H9 (cell line): ENCODE data around the gene CEP170B. TPM values are rescaled to one million over a fixed set of nuclear protein-coding genes. Genes with fewer than 3 reads are reported as not detected.

Experiments
- DNase-seq: peaks from one replicate; pipeline ENCODE4 v3.0.0-alpha.2; 2017
- H2AFZ ChIP-seq: one replicate; pipeline ENCODE4 v1.6.1; 2013; ENCODE audit warnings: mild to moderate bottlenecking, low read length, control low read depth, moderate library complexity
- H2AK5ac ChIP-seq: 2 replicates; pipeline ENCODE4 v1.6.1; 2013; ENCODE audit warnings: low read length, control low read depth, mixed read lengths; ENCODE audit not compliant: insufficient read length
- H2BK120ac ChIP-seq: one replicate; pipeline ENCODE4 v1.6.1; 2013; ENCODE audit warnings: low read depth, mild to moderate bottlenecking, low read length, control low read depth, inconsistent platforms; ENCODE audit not compliant: poor library complexity, severe bottlenecking
- H2BK12ac ChIP-seq: 2 replicates; pipeline ENCODE4 v1.6.1; 2013; ENCODE audit warnings: low read length, control low read depth, mixed read lengths, low read depth; ENCODE audit not compliant: insufficient read length
- H2BK15ac ChIP-seq: 2 replicates; pipeline ENCODE4 v1.6.1; 2013; ENCODE audit warnings: low read depth, low read length, control low read depth
- H2BK20ac ChIP-seq: one replicate; pipeline ENCODE4 v1.6.1; 2013; ENCODE audit warnings: low read depth, mild to moderate bottlenecking, low read length, control low read depth, inconsistent platforms; ENCODE audit not compliant: poor library complexity, severe bottlenecking
- H2BK5ac ChIP-seq: 2 replicates; pipeline ENCODE4 v1.6.1; 2013; ENCODE audit warnings: low read length, control low read depth, mixed read lengths; ENCODE audit not compliant: insufficient read length
- H3K14ac ChIP-seq: 2 replicates; pipeline ENCODE4 v1.6.1; 2013; ENCODE audit warnings: low read length, control low read depth; ENCODE audit not compliant: insufficient read depth
- H3K18ac ChIP-seq: 2 replicates; pipeline ENCODE4 v1.6.1; 2013; ENCODE audit warnings: low read depth, mild to moderate bottlenecking, mixed read lengths, low read length, control low read depth; ENCODE audit not compliant: insufficient read length
- H3K23ac ChIP-seq: 2 replicates; pipeline ENCODE4 v1.6.1; 2013; ENCODE audit warnings: low read length, control low read depth, mixed read lengths, low read depth; ENCODE audit not compliant: insufficient read length
- H3K23me2 ChIP-seq: 2 replicates; pipeline ENCODE4 v1.6.1; 2013; ENCODE audit warnings: low read depth, mild to moderate bottlenecking, mixed read lengths, low read length, control low read depth; ENCODE audit not compliant: insufficient read length, poor library complexity, severe bottlenecking
- H3K27ac ChIP-seq: 2 replicates; pipeline ENCODE4 v1.5.1; 2013; ENCODE audit warnings: low read length, control low read depth, mixed read lengths, low read depth; ENCODE audit not compliant: insufficient read length
- H3K27me3 ChIP-seq: 2 replicates; pipeline ENCODE4 v1.6.1; 2013; ENCODE audit warnings: low read length, control low read depth, inconsistent platforms; ENCODE audit not compliant: insufficient read depth
- H3K4ac ChIP-seq: 2 replicates; pipeline ENCODE4 v1.6.1; 2013; ENCODE audit warnings: low read depth, mild to moderate bottlenecking, control low read depth, inconsistent platforms, low read length, moderate library complexity
- H3K4me1 ChIP-seq: 2 replicates; pipeline ENCODE4 v1.6.1; 2013; ENCODE audit warnings: low read length, control low read depth, inconsistent platforms; ENCODE audit not compliant: insufficient read depth
- H3K4me2 ChIP-seq: 2 replicates; pipeline ENCODE4 v1.6.1; 2013; ENCODE audit warnings: low read length, control low read depth, mixed read lengths; ENCODE audit not compliant: insufficient read length, insufficient read depth
- H3K56ac ChIP-seq: 2 replicates; pipeline ENCODE4 v1.6.1; 2013; ENCODE audit warnings: low read depth, mild to moderate bottlenecking, mixed read lengths, low read length, control low read depth; ENCODE audit not compliant: insufficient read length
- H3K79me1 ChIP-seq: 2 replicates; pipeline ENCODE4 v1.6.1; 2013; ENCODE audit warnings: low read depth, mild to moderate bottlenecking, moderate library complexity, low read length, control low read depth, inconsistent platforms; ENCODE audit not compliant: insufficient read depth, poor library complexity, severe bottlenecking
- H3K79me2 ChIP-seq: 2 replicates; pipeline ENCODE4 v1.6.1; 2013; ENCODE audit warnings: low read length, control low read depth, inconsistent platforms; ENCODE audit not compliant: insufficient read depth
- H3K9ac ChIP-seq: 2 replicates; pipeline ENCODE4 v1.6.1; 2013; ENCODE audit warnings: low read length, control low read depth, mixed read lengths; ENCODE audit not compliant: insufficient read length; ENCODE audit errors: extremely low read depth
- H3K9me3 ChIP-seq: one replicate; pipeline ENCODE4 v1.6.1; 2013; ENCODE audit warnings: low read depth, low read length, inconsistent platforms; ENCODE audit not compliant: control insufficient read depth
- H3T11ph ChIP-seq: one replicate; pipeline ENCODE4 v1.6.1; 2013; ENCODE audit warnings: mild to moderate bottlenecking, low read length, control low read depth, inconsistent platforms
- H4K20me1 ChIP-seq: one replicate; pipeline ENCODE4 v1.6.1; 2013; ENCODE audit not compliant: control insufficient read depth, insufficient read length, insufficient read depth
- H4K5ac ChIP-seq: 2 replicates; pipeline ENCODE4 v1.6.1; 2013; ENCODE audit warnings: low read depth, mild to moderate bottlenecking, mixed read lengths, low read length, control low read depth; ENCODE audit not compliant: insufficient read length
- H4K8ac ChIP-seq: replicated peaks from 2 replicates; pipeline ENCODE4 v1.6.1; 2013; ENCODE audit warnings: low read length, control low read depth, mixed read lengths, low read depth; ENCODE audit not compliant: insufficient read length
- H4K91ac ChIP-seq: 2 replicates; pipeline ENCODE4 v1.6.1; 2013; ENCODE audit warnings: low read depth, mild to moderate bottlenecking, moderate library complexity, mixed read lengths, low read length, control low read depth; ENCODE audit not compliant: insufficient read length
- H3K27ac Mint-ChIP-seq, 3 experiments: 2 replicates in 2 of 3; 3 replicates in 1 of 3; pipeline ENCODE4 v1.8.0; 2020 to 2021; ENCODE audit warnings: mixed read lengths in 3 of 3, mild to moderate bottlenecking in 1 of 3, moderate library complexity in 1 of 3
- H3K27me3 Mint-ChIP-seq: 2 replicates; pipeline ENCODE4 v1.8.0; 2021; ENCODE audit warnings: low read depth, mild to moderate bottlenecking, moderate library complexity, mixed read lengths
- H3K36me3 Mint-ChIP-seq, 3 experiments: 2 replicates in 2 of 3; 3 replicates in 1 of 3; pipeline ENCODE4 v1.8.0; 2020 to 2021; ENCODE audit warnings: low read depth in 3 of 3, mixed read lengths in 3 of 3; ENCODE audit not compliant: insufficient read depth in 1 of 3
- H3K4me1 Mint-ChIP-seq, 2 experiments: 2 replicates each; pipeline ENCODE4 v1.8.0; 2020; ENCODE audit warnings: mixed read lengths in 2 of 2
- H3K4me3 Mint-ChIP-seq, 2 experiments: 2 replicates in 1 of 2; 3 replicates in 1 of 2; pipeline ENCODE4 v1.8.0; 2020 to 2021; ENCODE audit warnings: mild to moderate bottlenecking in 2 of 2, mixed read lengths in 2 of 2, moderate library complexity in 1 of 2
- H3K9me3 Mint-ChIP-seq, 2 experiments: 2 replicates in 1 of 2; 3 replicates in 1 of 2; pipeline ENCODE4 v1.8.0; 2020; ENCODE audit warnings: mild to moderate bottlenecking in 2 of 2, mixed read lengths in 2 of 2, moderate library complexity in 1 of 2
- WGBS: extraction: QIAGEN DNeasy Blood & Tissue Kit; methylation state at CpG from one replicate; pipeline ENCODE4 v1.1.7; 2013; ENCODE audit warnings: missing lambda C conversion rate, low lambda C conversion rate, mixed read lengths; ENCODE audit not compliant: insufficient read length; ENCODE audit errors: extremely low coverage; 5-methylcytosine and 5-hydroxymethylcytosine counted together
- total RNA-seq: library from RNA; stranded (reverse); gene quantifications from 2 replicates; pipeline ENCODE4 v1.2.1, GENCODE V29; 2021
- TF ChIP-seq, protein P1 (sequence below): fragments of 200-600 bp; sonication (generic); conservative IDR thresholded peaks from 3 replicates; pipeline ENCODE4 v1.8.0; 2021; ENCODE audit warnings: antibody characterized with exemption, mild to moderate bottlenecking

The CEP170B gene
- total RNA-seq, 1 experiment from 2014 or later, result 28.8 TPM

GRCh38 chr14:104895207-104895785 is 30.2 kb downstream of the CEP170B start:
- Histone ChIP-seq H2BK5ac (no peak overlapping the region), H2AK5ac (no peak overlapping the region), H2BK20ac (no peak overlapping the region), H2BK15ac (no peak overlapping the region), H3K27me3 (no peaks in the 10 kb centered on the region), H3T11ph (no peak overlapping the region), H3K9ac (no peak overlapping the region), H3K4me1 (no peaks in the 10 kb centered on the region), H3K14ac (no peak overlapping the region), H2BK120ac (no peak overlapping the region), H3K23ac (no peak overlapping the region), H4K5ac (no peak overlapping the region), H3K56ac (no peak overlapping the region), H4K20me1 (no peaks in the 10 kb centered on the region), H3K79me2 (no peaks in the 10 kb centered on the region), H3K9me3 (no peaks in the 10 kb centered on the region), H4K91ac (no peak overlapping the region), H3K27ac (no peak overlapping the region), H2AFZ (no peak overlapping the region), H4K8ac (no peak overlapping the region), H3K4me2 (no peak overlapping the region), H3K18ac (no peak overlapping the region), H3K79me1 (no peaks in the 10 kb centered on the region), H3K4ac (no peak overlapping the region), H3K23me2 (no peaks in the 10 kb centered on the region), H2BK12ac (no peak overlapping the region)
- H3K27ac Mint-ChIP-seq, result peak overlapping the region in 1 of 3 experiments; percentile 61; a peak in 1 of 7 replicates
- peak; percentile 29 for DNase-seq
- no CpG with 5 or more reads among the region's 9 CpGs for WGBS
- H3K27me3 Mint-ChIP-seq, result peaks cover 15% of the 10 kb centered on the region
- no peak overlapping the region for H3K4me3 Mint-ChIP-seq
- no peaks in the 10 kb centered on the region for H3K36me3 Mint-ChIP-seq
- peaks cover 2 to 8% of the 10 kb centered on the region in 2 experiments for H3K4me1 Mint-ChIP-seq
- TF ChIP-seq, protein P1, sequence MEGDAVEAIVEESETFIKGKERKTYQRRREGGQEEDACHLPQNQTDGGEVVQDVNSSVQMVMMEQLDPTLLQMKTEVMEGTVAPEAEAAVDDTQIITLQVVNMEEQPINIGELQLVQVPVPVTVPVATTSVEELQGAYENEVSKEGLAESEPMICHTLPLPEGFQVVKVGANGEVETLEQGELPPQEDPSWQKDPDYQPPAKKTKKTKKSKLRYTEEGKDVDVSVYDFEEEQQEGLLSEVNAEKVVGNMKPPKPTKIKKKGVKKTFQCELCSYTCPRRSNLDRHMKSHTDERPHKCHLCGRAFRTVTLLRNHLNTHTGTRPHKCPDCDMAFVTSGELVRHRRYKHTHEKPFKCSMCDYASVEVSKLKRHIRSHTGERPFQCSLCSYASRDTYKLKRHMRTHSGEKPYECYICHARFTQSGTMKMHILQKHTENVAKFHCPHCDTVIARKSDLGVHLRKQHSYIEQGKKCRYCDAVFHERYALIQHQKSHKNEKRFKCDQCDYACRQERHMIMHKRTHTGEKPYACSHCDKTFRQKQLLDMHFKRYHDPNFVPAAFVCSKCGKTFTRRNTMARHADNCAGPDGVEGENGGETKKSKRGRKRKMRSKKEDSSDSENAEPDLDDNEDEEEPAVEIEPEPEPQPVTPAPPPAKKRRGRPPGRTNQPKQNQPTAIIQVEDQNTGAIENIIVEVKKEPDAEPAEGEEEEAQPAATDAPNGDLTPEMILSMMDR, result no peak
- peaks cover 0 to 3% of the 10 kb centered on the region in 2 experiments; a peak in 1 of 5 replicates for H3K9me3 Mint-ChIP-seq
